RWPE2 (cell line): ENCODE results near the gene ATXN7L2.

Experiments
- ATAC-seq: fragments of 200-7000 bp; cut with Tn5 transposase; 3 replicates; pipeline ENCODE4 v1.9.1; 2021; ENCODE audit warnings: low read depth
- DNase-seq: peaks from one replicate; pipeline ENCODE4 v3.0.0-alpha.2; 2020; ENCODE audit warnings: low spot score
- H3K27ac ChIP-seq: fragments of 450-650 bp; 2 replicates; pipeline ENCODE4 v1.5.1; 2017; ENCODE audit warnings: mild to moderate bottlenecking; ENCODE audit not compliant: poor library complexity, severe bottlenecking
- H3K27me3 ChIP-seq: fragments of 250-450 bp; sonication (Bioruptor Pico); 2 replicates; pipeline ENCODE4 v1.5.1; 2021; ENCODE audit warnings: mild to moderate bottlenecking, moderate library complexity; ENCODE audit not compliant: insufficient read depth, poor library complexity, severe bottlenecking
- H3K36me3 ChIP-seq: fragments of 250-450 bp; sonication (Bioruptor Pico); 2 replicates; pipeline ENCODE4 v1.5.1; 2020; ENCODE audit warnings: low read depth, mild to moderate bottlenecking, moderate library complexity
- H3K4me1 ChIP-seq: fragments of 250-450 bp; sonication (Bioruptor Pico); 2 replicates; pipeline ENCODE4 v1.5.1; 2021; ENCODE audit warnings: mild to moderate bottlenecking, moderate library complexity; ENCODE audit not compliant: insufficient read depth, poor library complexity, severe bottlenecking
- H3K4me3 ChIP-seq: fragments of 250-450 bp; sonication (Bioruptor Pico); 2 replicates; pipeline ENCODE4 v1.5.1; 2021; ENCODE audit warnings: mild to moderate bottlenecking, moderate library complexity; ENCODE audit not compliant: severe bottlenecking
- H3K9me3 ChIP-seq: fragments of 250-450 bp; sonication (Bioruptor Pico); 2 replicates; pipeline ENCODE4 v1.5.1; 2021; ENCODE audit warnings: mild to moderate bottlenecking, moderate library complexity; ENCODE audit not compliant: severe bottlenecking
- CTCF ChIP-seq: fragments of 450-650 bp; IDR thresholded peaks from one replicate; pipeline ENCODE4 v1.5.1; 2017; ENCODE audit warnings: mild to moderate bottlenecking, moderate library complexity; ENCODE audit not compliant: poor library complexity, severe bottlenecking

ATXN7L2 gene

GRCh38 chr1:109500941-109501381 lies 17.3 kb downstream of the ATXN7L2 start:
- TF ChIP-seq CTCF, result no peak
- H3K27me3 ChIP-seq, result no peaks in the 10 kb centered on the region
- no peak overlapping the region for H3K4me3 ChIP-seq
- peaks cover 11% of the 10 kb centered on the region for H3K36me3 ChIP-seq
- DNase-seq, result no peak
- no peaks in the 10 kb centered on the region for H3K9me3 ChIP-seq
- no peaks in the 10 kb centered on the region for H3K4me1 ChIP-seq
- H3K27ac ChIP-seq, result no peak overlapping the region
- ATAC-seq, result no peak

DNA sequence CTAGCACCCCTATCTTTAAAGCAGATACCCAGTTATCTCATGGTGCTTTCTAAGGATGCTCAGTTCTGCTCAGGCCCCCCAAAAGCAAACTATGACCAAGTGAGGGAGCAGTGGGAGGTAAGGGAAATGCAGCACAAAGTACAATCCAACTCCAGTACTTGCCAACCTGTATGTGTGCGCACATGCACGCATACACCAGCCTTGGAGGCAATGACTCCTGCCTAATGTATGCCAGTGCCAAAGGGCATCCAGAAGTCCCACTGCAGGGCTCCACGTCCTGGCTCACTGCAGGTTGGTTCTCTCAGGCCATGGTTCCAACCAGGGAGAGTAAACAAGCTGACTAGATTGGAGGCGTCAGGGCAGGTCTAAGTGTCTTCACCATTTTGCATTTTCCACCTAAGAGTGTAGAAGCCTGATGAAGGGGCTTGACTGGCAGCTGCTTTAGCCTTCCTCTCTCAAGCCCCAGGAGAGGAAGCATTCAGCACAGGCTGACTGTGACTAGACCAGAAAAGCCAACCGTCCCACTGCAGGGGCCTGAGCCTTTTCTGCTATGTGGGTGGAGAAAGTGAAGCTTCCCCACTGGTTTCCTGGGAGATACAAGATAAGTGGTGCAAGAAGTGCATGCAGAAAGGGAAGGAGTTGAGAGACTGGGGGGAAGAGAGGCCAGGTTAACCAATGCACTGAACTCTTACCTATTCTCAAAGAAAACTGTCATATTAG lies 18.1 kb downstream of the ATXN7L2 start:
- no peaks in the 10 kb centered on the region for H3K4me1 ChIP-seq
- H3K27ac ChIP-seq, result no peak overlapping the region
- H3K9me3 ChIP-seq, result no peaks in the 10 kb centered on the region
- H3K27me3 ChIP-seq, result no peaks in the 10 kb centered on the region
- no peak for ATAC-seq
- no peak for TF ChIP-seq CTCF
- no peak overlapping the region for H3K4me3 ChIP-seq
- DNase-seq, result no peak
- peaks cover 3% of the 10 kb centered on the region; the same call in 1 of the 2 replicates for H3K36me3 ChIP-seq

GRCh38 chr1:109502364-109502851 lies 18.7 kb downstream of the ATXN7L2 start:
- Histone ChIP-seq H3K9me3 (no peaks in the 10 kb centered on the region), H3K27ac (no peak overlapping the region), H3K27me3 (no peaks in the 10 kb centered on the region), H3K4me3 (no peak overlapping the region), H3K36me3 (no peaks in the 10 kb centered on the region; the same call in 1 of the 2 replicates), H3K4me1 (no peaks in the 10 kb centered on the region)
- DNase-seq (no peak), ATAC-seq (no peak)
- TF ChIP-seq CTCF, result no peak

DNA sequence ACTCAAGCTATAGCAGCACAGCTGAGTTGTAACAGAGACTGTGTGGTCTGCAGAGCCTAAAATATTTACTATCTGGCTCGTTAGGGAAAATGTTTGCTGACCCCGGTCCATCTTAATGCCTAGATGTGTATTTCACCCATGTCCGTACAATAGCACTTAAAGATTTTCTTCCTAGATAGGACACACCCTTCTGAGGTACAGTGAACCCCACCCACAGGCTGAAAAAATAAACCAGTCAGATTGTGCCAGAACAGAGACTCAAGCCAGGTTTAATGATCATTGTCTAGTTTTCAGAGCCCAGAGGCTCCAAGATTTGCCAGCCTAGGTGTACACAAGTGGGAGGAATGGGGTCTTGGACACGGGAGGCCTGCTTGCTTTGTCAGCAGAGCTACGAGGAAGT lies 20.2 kb downstream of the ATXN7L2 start:
- TF ChIP-seq CTCF, result no peak

DNA sequence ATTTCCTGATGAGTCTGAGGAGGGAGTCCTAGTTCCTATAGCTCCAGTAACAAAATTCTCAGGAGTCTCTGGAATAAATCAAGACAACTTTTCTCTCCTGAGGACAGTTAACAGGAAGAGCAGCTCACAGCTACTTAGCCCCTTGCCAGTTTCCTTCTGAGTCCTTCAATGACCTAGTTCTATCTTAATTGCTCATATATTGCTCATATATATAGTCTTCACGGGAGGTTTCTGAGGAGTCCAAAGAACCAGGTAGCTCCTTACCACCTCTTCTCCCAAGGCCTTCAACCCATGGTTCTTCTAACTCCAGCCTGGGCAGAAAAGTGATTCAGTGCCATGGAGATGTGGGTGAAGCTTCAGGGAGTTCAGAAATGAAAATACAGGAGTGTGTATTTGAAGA lies 21.3 kb downstream of the ATXN7L2 start:
- Histone ChIP-seq H3K27ac (no peak overlapping the region), H3K4me1 (no peaks in the 10 kb centered on the region), H3K36me3 (no peaks in the 10 kb centered on the region), H3K4me3 (no peak overlapping the region), H3K27me3 (no peaks in the 10 kb centered on the region), H3K9me3 (no peaks in the 10 kb centered on the region)
- no peak for TF ChIP-seq CTCF
- DNase-seq (no peak), ATAC-seq (no peak)

More for the DNA sequence above, 20.2 kb downstream of the ATXN7L2 start:
- Histone ChIP-seq H3K27ac (no peak overlapping the region), H3K36me3 (no peaks in the 10 kb centered on the region; the same call in 1 of the 2 replicates), H3K4me1 (no peaks in the 10 kb centered on the region), H3K9me3 (no peaks in the 10 kb centered on the region), H3K27me3 (no peaks in the 10 kb centered on the region), H3K4me3 (no peak overlapping the region)
- ATAC-seq (no peak), DNase-seq (no peak)
